ENCODE results near the gene DTNBP1.

DTNBP1 gene

GRCh38 chr6:15513131-15513771 lies 149.6 kb downstream of the DTNBP1 start:
- H3K36me3 ChIP-seq (ENCODE audit: control insufficient read depth in 2 of 2, insufficient read depth in 2 of 2, low read length in 2 of 2): peaks cover 43 to 45% of the 10 kb centered on the region in 2 donors

GRCh38 chr6:15512721-15513120 lies 150.1 kb downstream of the DTNBP1 start:
- H3K27ac ChIP-seq (ENCODE audit: low read length): no peak overlapping the region
- no peaks in the 10 kb centered on the region for H3K27me3 ChIP-seq (ENCODE audit: control insufficient read depth in 1 of 2, insufficient read depth in 2 of 2, low read length in 2 of 2)
- H3K4me1 ChIP-seq (ENCODE audit: control insufficient read depth, insufficient read depth, low read length): no peaks in the 10 kb centered on the region
- H3K9ac ChIP-seq (ENCODE audit: low read length in 2 of 2): no peak overlapping the region
- peaks cover 40 to 41% of the 10 kb centered on the region in 2 donors for H3K36me3 ChIP-seq (ENCODE audit: control insufficient read depth in 2 of 2, insufficient read depth in 2 of 2, low read length in 2 of 2)
- no peak overlapping the region for H3K4me3 ChIP-seq (ENCODE audit: low read length in 2 of 2)
- no peaks in the 10 kb centered on the region for H3K9me3 ChIP-seq (ENCODE audit: control insufficient read depth in 2 of 2, low read length in 2 of 2)

More at GRCh38 chr6:15513131-15513771, 149.6 kb downstream of the DTNBP1 start:
- no peak overlapping the region for H3K27ac ChIP-seq (ENCODE audit: low read length)
- no peak overlapping the region for H3K9ac ChIP-seq (ENCODE audit: low read length in 2 of 2)
- H3K4me3 ChIP-seq (ENCODE audit: low read length in 2 of 2): no peak overlapping the region
- H3K27me3 ChIP-seq (ENCODE audit: control insufficient read depth in 1 of 2, insufficient read depth in 2 of 2, low read length in 2 of 2): no peaks in the 10 kb centered on the region
- H3K9me3 ChIP-seq (ENCODE audit: control insufficient read depth in 2 of 2, low read length in 2 of 2): no peaks in the 10 kb centered on the region
- H3K4me1 ChIP-seq (ENCODE audit: control insufficient read depth, insufficient read depth, low read length): no peaks in the 10 kb centered on the region

GRCh38 chr6:15512126-15512525 lies 150.7 kb downstream of the DTNBP1 start:
- H3K4me1 ChIP-seq (ENCODE audit: control insufficient read depth, insufficient read depth, low read length): no peaks in the 10 kb centered on the region
- no peaks in the 10 kb centered on the region for H3K9me3 ChIP-seq (ENCODE audit: control insufficient read depth in 2 of 2, low read length in 2 of 2)
- H3K27ac ChIP-seq (ENCODE audit: low read length): no peak overlapping the region
- no peak overlapping the region for H3K4me3 ChIP-seq (ENCODE audit: low read length in 2 of 2)
- H3K36me3 ChIP-seq (ENCODE audit: control insufficient read depth in 2 of 2, insufficient read depth in 2 of 2, low read length in 2 of 2): peaks cover 35 to 42% of the 10 kb centered on the region in 2 donors
- H3K9ac ChIP-seq (ENCODE audit: low read length in 2 of 2): no peak overlapping the region
- H3K27me3 ChIP-seq (ENCODE audit: control insufficient read depth in 1 of 2, insufficient read depth in 2 of 2, low read length in 2 of 2): no peaks in the 10 kb centered on the region

- H3K9me3 ChIP-seq (ENCODE audit: control insufficient read depth in 2 of 2, low read length in 2 of 2): no peaks in the 10 kb centered on the region
- no peaks in the 10 kb centered on the region for H3K4me1 ChIP-seq (ENCODE audit: control insufficient read depth, insufficient read depth, low read length)
- peaks cover 29 to 46% of the 10 kb centered on the region in 2 donors for H3K36me3 ChIP-seq (ENCODE audit: control insufficient read depth in 2 of 2, insufficient read depth in 2 of 2, low read length in 2 of 2)
- H3K27me3 ChIP-seq (ENCODE audit: control insufficient read depth in 1 of 2, insufficient read depth in 2 of 2, low read length in 2 of 2): no peaks in the 10 kb centered on the region
- H3K4me3 ChIP-seq (ENCODE audit: low read length in 2 of 2): no peak overlapping the region
- no peak overlapping the region for H3K9ac ChIP-seq (ENCODE audit: low read length in 2 of 2)
- H3K27ac ChIP-seq (ENCODE audit: low read length): no peak overlapping the region
Measured at GRCh38 chr6:15511248-15512125, 151.3 kb downstream of the DTNBP1 start.

GRCh38 chr6:15510536-15511247 lies 152.1 kb downstream of the DTNBP1 start:
- no peak overlapping the region for H3K9ac ChIP-seq (ENCODE audit: low read length in 2 of 2)
- H3K27me3 ChIP-seq (ENCODE audit: control insufficient read depth in 1 of 2, insufficient read depth in 2 of 2, low read length in 2 of 2): no peaks in the 10 kb centered on the region
- H3K9me3 ChIP-seq (ENCODE audit: control insufficient read depth in 2 of 2, low read length in 2 of 2): no peaks in the 10 kb centered on the region
- H3K4me3 ChIP-seq (ENCODE audit: low read length in 2 of 2): no peak overlapping the region
- H3K4me1 ChIP-seq (ENCODE audit: control insufficient read depth, insufficient read depth, low read length): peaks cover 5% of the 10 kb centered on the region
- H3K36me3 ChIP-seq (ENCODE audit: control insufficient read depth in 2 of 2, insufficient read depth in 2 of 2, low read length in 2 of 2): peaks cover 27 to 46% of the 10 kb centered on the region in 2 donors
- no peak overlapping the region for H3K27ac ChIP-seq (ENCODE audit: low read length)

GRCh38 chr6:15510121-15510520 lies 152.7 kb downstream of the DTNBP1 start:
- Histone ChIP-seq H3K36me3 (ENCODE audit: control insufficient read depth in 2 of 2, insufficient read depth in 2 of 2, low read length in 2 of 2) (peaks cover 27 to 46% of the 10 kb centered on the region in 2 donors), H3K27ac (ENCODE audit: low read length) (no peak overlapping the region), H3K9me3 (ENCODE audit: control insufficient read depth in 2 of 2, low read length in 2 of 2) (no peaks in the 10 kb centered on the region), H3K27me3 (ENCODE audit: control insufficient read depth in 1 of 2, insufficient read depth in 2 of 2, low read length in 2 of 2) (no peaks in the 10 kb centered on the region), H3K4me1 (ENCODE audit: control insufficient read depth, insufficient read depth, low read length) (peaks cover 10% of the 10 kb centered on the region), H3K4me3 (ENCODE audit: low read length in 2 of 2) (no peak overlapping the region), H3K9ac (ENCODE audit: low read length in 2 of 2) (no peak overlapping the region)

- H3K9ac ChIP-seq (ENCODE audit: low read length in 2 of 2): no peak overlapping the region
- H3K36me3 ChIP-seq (ENCODE audit: control insufficient read depth in 2 of 2, insufficient read depth in 2 of 2, low read length in 2 of 2): peaks cover 27 to 42% of the 10 kb centered on the region in 2 donors
- H3K9me3 ChIP-seq (ENCODE audit: control insufficient read depth in 2 of 2, low read length in 2 of 2): no peaks in the 10 kb centered on the region
- no peak overlapping the region for H3K27ac ChIP-seq (ENCODE audit: low read length)
- H3K4me3 ChIP-seq (ENCODE audit: low read length in 2 of 2): no peak overlapping the region
- H3K27me3 ChIP-seq (ENCODE audit: control insufficient read depth in 1 of 2, insufficient read depth in 2 of 2, low read length in 2 of 2): no peaks in the 10 kb centered on the region
- peaks cover 16% of the 10 kb centered on the region for H3K4me1 ChIP-seq (ENCODE audit: control insufficient read depth, insufficient read depth, low read length)
Measured at GRCh38 chr6:15509335-15509933, 153.4 kb downstream of the DTNBP1 start.

- H3K27ac ChIP-seq (ENCODE audit: low read length): no peak overlapping the region
- H3K27me3 ChIP-seq (ENCODE audit: control insufficient read depth in 1 of 2, insufficient read depth in 2 of 2, low read length in 2 of 2): no peaks in the 10 kb centered on the region
- peaks cover 21% of the 10 kb centered on the region for H3K4me1 ChIP-seq (ENCODE audit: control insufficient read depth, insufficient read depth, low read length)
- no peak overlapping the region for H3K9ac ChIP-seq (ENCODE audit: low read length in 2 of 2)
- H3K36me3 ChIP-seq (ENCODE audit: control insufficient read depth in 2 of 2, insufficient read depth in 2 of 2, low read length in 2 of 2): peaks cover 23 to 38% of the 10 kb centered on the region in 2 donors
- H3K9me3 ChIP-seq (ENCODE audit: control insufficient read depth in 2 of 2, low read length in 2 of 2): no peaks in the 10 kb centered on the region
- H3K4me3 ChIP-seq (ENCODE audit: low read length in 2 of 2): no peak overlapping the region
Measured at GRCh38 chr6:15508931-15509330, 153.9 kb downstream of the DTNBP1 start.

- peaks cover 25% of the 10 kb centered on the region for H3K4me1 ChIP-seq (ENCODE audit: control insufficient read depth, insufficient read depth, low read length)
- no peak overlapping the region for H3K27ac ChIP-seq (ENCODE audit: low read length)
- H3K36me3 ChIP-seq (ENCODE audit: control insufficient read depth in 2 of 2, insufficient read depth in 2 of 2, low read length in 2 of 2): peaks cover 18 to 35% of the 10 kb centered on the region in 2 donors
Measured at GRCh38 chr6:15508441-15508871, 154.4 kb downstream of the DTNBP1 start.

GRCh38 chr6:15507746-15508145 lies 155.1 kb downstream of the DTNBP1 start:
- H3K36me3 ChIP-seq (ENCODE audit: control insufficient read depth in 2 of 2, insufficient read depth in 2 of 2, low read length in 2 of 2): peaks cover 17 to 31% of the 10 kb centered on the region in 2 donors

More at GRCh38 chr6:15508441-15508871, 154.4 kb downstream of the DTNBP1 start:
- Histone ChIP-seq H3K27me3 (ENCODE audit: control insufficient read depth in 1 of 2, insufficient read depth in 2 of 2, low read length in 2 of 2) (no peaks in the 10 kb centered on the region), H3K4me3 (ENCODE audit: low read length in 2 of 2) (no peak overlapping the region), H3K9me3 (ENCODE audit: control insufficient read depth in 2 of 2, low read length in 2 of 2) (no peaks in the 10 kb centered on the region), H3K9ac (ENCODE audit: low read length in 2 of 2) (no peak overlapping the region)

More at GRCh38 chr6:15507746-15508145, 155.1 kb downstream of the DTNBP1 start:
- no peak overlapping the region for H3K4me3 ChIP-seq (ENCODE audit: low read length in 2 of 2)
- H3K27me3 ChIP-seq (ENCODE audit: control insufficient read depth in 1 of 2, insufficient read depth in 2 of 2, low read length in 2 of 2): no peaks in the 10 kb centered on the region
- H3K27ac ChIP-seq (ENCODE audit: low read length): no peak overlapping the region
- no peaks in the 10 kb centered on the region for H3K9me3 ChIP-seq (ENCODE audit: control insufficient read depth in 2 of 2, low read length in 2 of 2)
- peaks cover 26% of the 10 kb centered on the region for H3K4me1 ChIP-seq (ENCODE audit: control insufficient read depth, insufficient read depth, low read length)
- no peak overlapping the region for H3K9ac ChIP-seq (ENCODE audit: low read length in 2 of 2)

Data from stomach smooth muscle (tissue), 2 donors.